Measurements from ENCODE around the gene UCK2.

- TF ChIP-seq EZH2 (IDR thresholded peaks at IDR 0.05; ENCODE audit: low read depth, unreplicated experiment) (no peak), CTCF (conservative IDR thresholded peaks at IDR 0.05; ENCODE audit: low read depth in 2 of 2) (no peak), POLR2AphosphoS5 (IDR thresholded peaks at IDR 0.05; ENCODE audit: low read depth) (no peak), ETS1 (IDR thresholded peaks at IDR 0.05) (no peak), JUNB (IDR thresholded peaks at IDR 0.05; ENCODE audit: unreplicated experiment) (no peak), CREB1 (CRISPR knock-in tag; IDR thresholded peaks at IDR 0.05; ENCODE audit: low read depth) (no peak), EZH2phosphoT487 (IDR thresholded peaks at IDR 0.05; ENCODE audit: unreplicated experiment) (no peak), REST (IDR thresholded peaks at IDR 0.05; ENCODE audit: unreplicated experiment) (no peak)
These were observed 15.9 kb downstream of the UCK2 start for GRCh38 chr1:165843304-165843703.
